Activated naive CD4-positive, alpha-beta T cell treated with anti-CD3 and anti-CD28 coated beads, Interleukin-2, amount 10 ng/mL, durations not matched to agents 5 hours and 36 hours (primary cell): Measurements from ENCODE around the gene BBS10. TPM values are rescaled to one million over a fixed set of nuclear protein-coding genes. Genes with fewer than 3 reads are reported as not detected.

Experiments
- total RNA-seq, 2 experiments: library from RNA; stranded (reverse); gene quantifications; one replicate each; pipeline ENCODE4 v1.2.3, GENCODE V29; 2021

BBS10 gene
- 1 to 10 TPM; 4.3 to 4.5 TPM for total RNA-seq

GRCh38 chr12:76348079-76348901 lies at the start of gene BBS10:
Gene BBS10, minus strand, starts transcription at chr12:76348415. Its CDS starts 57 bp downstream, at chr12:76348358.

Other genes with a start within 250 kb of the BBS10 start
- 100 to 1,000 TPM; 114 to 119 TPM for gene OSBPL8, start 211.4 kb upstream of the BBS10 start, total RNA-seq